ENCODE data around the gene NRXN2.
A peak's percentile ranks its signal among the peaks of the same experiment; 100 is the strongest.

NRXN2 gene

GRCh38 chr11:64743591-64744543 lies 20.9 kb upstream of the NRXN2 start, which contains the start of gene RASGRP2 (continued):
- TF ChIP-seq INSM2 (tag by site-specific recombination; IDR thresholded peaks at IDR 0.05) = peak; percentile 28; the same call in 1 of the 2 replicates
- TF ChIP-seq IKZF3 (tag by site-specific recombination; IDR thresholded peaks at IDR 0.05) = no peak
- TF ChIP-seq ZNF629 (tag by site-specific recombination; IDR thresholded peaks at IDR 0.05) = no peak
- no peak for TF ChIP-seq ZFP3 (tag by site-specific recombination; IDR thresholded peaks at IDR 0.05; ENCODE audit: low read depth)
- TF ChIP-seq ZNF19 (tag by site-specific recombination; IDR thresholded peaks at IDR 0.05; ENCODE audit: low read depth) = no peak
- TF ChIP-seq ZBTB48 (tag by site-specific recombination; IDR thresholded peaks at IDR 0.05) = peak; percentile 27; the same call in 1 of the 2 replicates
- no peak for TF ChIP-seq ZBTB11 (tag by site-specific recombination; conservative IDR thresholded peaks at IDR 0.05; ENCODE audit: low read depth)
- no peak for TF ChIP-seq ZNF350 (tag by site-specific recombination; IDR thresholded peaks at IDR 0.05)
- TF ChIP-seq ZNF585B (tag by site-specific recombination; IDR thresholded peaks at IDR 0.05) = no peak
- no peak for TF ChIP-seq ZFP69B (tag by site-specific recombination; IDR thresholded peaks at IDR 0.05)
- no peak for TF ChIP-seq ZNF175 (tag by site-specific recombination; IDR thresholded peaks at IDR 0.05)
- TF ChIP-seq ZNF48 (tag by site-specific recombination; IDR thresholded peaks at IDR 0.05) = no peak
- TF ChIP-seq ZNF146 (tag by site-specific recombination; IDR thresholded peaks at IDR 0.05) = no peak; the same call in 1 of the 2 replicates
- peak; percentile 84 for TF ChIP-seq ZFHX2 (tag by site-specific recombination; conservative IDR thresholded peaks at IDR 0.05)
- TF ChIP-seq ZXDB (tag by site-specific recombination; IDR thresholded peaks at IDR 0.05) = peak; percentile 26; the same call in 1 of the 2 replicates
- TF ChIP-seq GLI2 (tag by site-specific recombination; IDR thresholded peaks at IDR 0.05; ENCODE audit: borderline replicate concordance, low read depth) = no peak
- peak; percentile 58; the same call in 1 of the 2 replicates for TF ChIP-seq PATZ1 (tag by site-specific recombination; IDR thresholded peaks at IDR 0.05)
- TF ChIP-seq ZNF624 (tag by site-specific recombination; IDR thresholded peaks at IDR 0.05) = no peak
- TF ChIP-seq ZNF776 (tag by site-specific recombination; IDR thresholded peaks at IDR 0.05; ENCODE audit: borderline replicate concordance) = no peak
- TF ChIP-seq ZNF423 (tag by site-specific recombination; IDR thresholded peaks at IDR 0.05) = peak; percentile 86
- TF ChIP-seq ZNF518A (tag by site-specific recombination; conservative IDR thresholded peaks at IDR 0.05; ENCODE audit: low read depth) = no peak
- TF ChIP-seq SP7 (tag by site-specific recombination; IDR thresholded peaks at IDR 0.05) = no peak
- TF ChIP-seq ZNF670 (tag by site-specific recombination; IDR thresholded peaks at IDR 0.05; ENCODE audit: low read depth) = no peak
- no peak for TF ChIP-seq ZNF626 (tag by site-specific recombination; IDR thresholded peaks at IDR 0.05)
- peak; percentile 58 for TF ChIP-seq ZNF654 (tag by site-specific recombination; IDR thresholded peaks at IDR 0.05; ENCODE audit: low read depth)
- 0 out of 2 replicates have a peak, but pooled peaks have one; percentile 29 for TF ChIP-seq ZSCAN30 (tag by site-specific recombination; IDR thresholded peaks at IDR 0.05)
- TF ChIP-seq ZNF311 (tag by site-specific recombination; IDR thresholded peaks at IDR 0.05; ENCODE audit: borderline replicate concordance) = no peak
- TF ChIP-seq ZNF211 (tag by site-specific recombination; IDR thresholded peaks at IDR 0.05; ENCODE audit: low read depth) = no peak
